GM10266 (cell line): Measurements from ENCODE around the gene MAP3K5.

Source experiments
- DNase-seq: peaks from one replicate; pipeline ENCODE4 v3.0.0; 2012; ENCODE audit errors: extremely low spot score
- CTCF ChIP-seq: IDR thresholded peaks from 2 replicates; pipeline ENCODE4 v1.5.1; 2012; ENCODE audit warnings: mild to moderate bottlenecking, low read depth; ENCODE audit not compliant: control insufficient read depth, insufficient read depth; ENCODE audit errors: missing control alignments

The MAP3K5 gene

GRCh38 chr6:136655239-136656014 is 136.8 kb downstream of the MAP3K5 start:
- no peak for DNase-seq
- TF ChIP-seq CTCF, result no peak

GRCh38 chr6:136654086-136654485 is 138.2 kb downstream of the MAP3K5 start:
- TF ChIP-seq CTCF, result no peak
- no peak for DNase-seq

- TF ChIP-seq CTCF, result no peak
- DNase-seq, result no peak
These were observed 139.6 kb downstream of the MAP3K5 start for GRCh38 chr6:136652656-136653055.

GRCh38 chr6:136651982-136652381 is 140.3 kb downstream of the MAP3K5 start:
- TF ChIP-seq CTCF, result no peak
- DNase-seq, result no peak

GRCh38 chr6:136647363-136647852 is 144.9 kb downstream of the MAP3K5 start:
- peak; percentile 56 for DNase-seq
- no peak for TF ChIP-seq CTCF

- TF ChIP-seq CTCF, result no peak
- no peak for DNase-seq
These were observed 145.9 kb downstream of the MAP3K5 start for GRCh38 chr6:136646377-136646776.

GRCh38 chr6:136644597-136644952 is 147.7 kb downstream of the MAP3K5 start:
- TF ChIP-seq CTCF, result no peak
- DNase-seq, result no peak
